HepG2 (cell line): ENCODE data around the gene CKLF. TPM values are rescaled to one million over a fixed set of nuclear protein-coding genes. Genes with fewer than 3 reads are reported as not detected.

Experiments
- ATAC-seq: fragments of 200-7000 bp; cut with Tn5 transposase; 3 replicates; pipeline ENCODE4 v1.9.1; 2020; ENCODE audit warnings: mild to moderate bottlenecking, moderate library complexity
- BruUV-seq: library from RNA; stranded (reverse); fragments of 400-500 nt; replicated peaks from 2 replicates; lab custom pipeline; 2021; lab: Mats Ljungman, UMichigan
- CTCF ChIA-PET: fragments of 300-600 bp; formaldehyde crosslinking; extraction: SDS; loops from one replicate; lab custom pipeline; 2021; ENCODE audit warnings: low total read pairs, inconsistent platforms, low intra/inter-chr PET ratio; lab: Yijun Ruan, JAX
- POLR2A ChIA-PET: fragments of 350-600 bp; sonication (Branson Sonifier 250); formaldehyde crosslinking; loops from one replicate; lab custom pipeline; 2020; ENCODE audit warnings: antibody characterized with exemption, inconsistent platforms; lab: Yijun Ruan, JAX
- DNase-seq: peaks from one replicate; pipeline ENCODE4 v3.0.0-alpha.2; 2015; ENCODE audit warnings: low spot score
- FAIRE-seq: peaks from 3 replicates; lab custom pipeline; 2011; peaks lifted over from hg19 to GRCh38; lab: Jason Lieb, UNC
- H2AFZ ChIP-seq: one replicate; pipeline ENCODE4 v1.6.1; 2011; ENCODE audit warnings: low read length, inconsistent platforms
- H3K27ac ChIP-seq: fragments of 300-600 bp; 3 replicates; pipeline ENCODE4 v1.8.0; 2011; ENCODE audit warnings: mixed run types, mild to moderate bottlenecking, mixed read lengths, low read length, inconsistent platforms; ENCODE audit not compliant: insufficient read depth; ENCODE audit errors: extremely low read length
- H3K27me3 ChIP-seq, 2 experiments: fragments of 200-600 bp in 1 of 2; 2 replicates in 1 of 2; 3 replicates in 1 of 2; pipeline versions ENCODE4 v1.6.0 to v1.8.0; 2011; ENCODE audit warnings: low read length in 2 of 2, mild to moderate bottlenecking in 2 of 2, moderate library complexity in 2 of 2, inconsistent platforms in 1 of 2; ENCODE audit not compliant: insufficient read depth in 2 of 2, control insufficient read depth in 1 of 2
- H3K36me3 ChIP-seq, 2 experiments: fragments of 200-600 bp in 1 of 2; replicated peaks in 1 of 2; 2 replicates in 1 of 2; 3 replicates in 1 of 2; pipeline versions ENCODE4 v1.5.1 to v1.8.0; 2011; ENCODE audit warnings: low read length in 2 of 2, inconsistent platforms in 1 of 2; ENCODE audit not compliant: insufficient read depth in 2 of 2, control insufficient read depth in 1 of 2
- H3K4me1 ChIP-seq: 2 replicates; pipeline ENCODE4 v1.5.1; 2012; ENCODE audit warnings: low read length, inconsistent platforms; ENCODE audit not compliant: insufficient read depth
- H3K4me2 ChIP-seq: 2 replicates; pipeline ENCODE4 v1.6.0; 2011; ENCODE audit warnings: low read depth, low read length, inconsistent platforms
- H3K4me3 ChIP-seq, 3 experiments: fragments of 200-600 bp in 1 of 3; sonication (generic), shearing (Covaris generic) in 1 of 3; replicated peaks in 1 of 3; 2 replicates each; pipeline ENCODE4 v1.5.1; 2011 to 2016; ENCODE audit warnings: low read length in 3 of 3, inconsistent platforms in 2 of 3, low read depth in 2 of 3, mild to moderate bottlenecking in 2 of 3, control low read depth in 1 of 3, mixed read lengths in 1 of 3; ENCODE audit not compliant: insufficient read depth in 1 of 3
- H3K79me2 ChIP-seq: one replicate; pipeline ENCODE4 v1.6.1; 2011; ENCODE audit warnings: low read length, inconsistent platforms; ENCODE audit not compliant: insufficient read depth
- H3K9ac ChIP-seq: 2 replicates; pipeline ENCODE4 v1.6.0; 2011; ENCODE audit warnings: mild to moderate bottlenecking, low read depth, low read length, inconsistent platforms; ENCODE audit not compliant: insufficient read depth
- H3K9me3 ChIP-seq: 2 replicates; pipeline ENCODE4 v1.5.1; 2012; ENCODE audit warnings: mild to moderate bottlenecking, low read length
- H4K20me1 ChIP-seq: 2 replicates; pipeline ENCODE4 v1.6.0; 2011; ENCODE audit warnings: inconsistent platforms, mild to moderate bottlenecking, low read length, moderate library complexity; ENCODE audit not compliant: insufficient read depth
- AFF4 ChIP-seq: sonication (generic); formaldehyde crosslinking; IDR thresholded peaks from 2 replicates; pipeline ENCODE4 v1.4.0; 2020; ENCODE audit warnings: missing genetic modification reagents
- DPF2 ChIP-seq: sonication (generic); formaldehyde crosslinking; IDR thresholded peaks from 2 replicates; pipeline ENCODE4 v1.4.0; 2020; ENCODE audit warnings: mild to moderate bottlenecking, low read depth, missing genetic modification reagents, borderline replicate concordance
- GZF1 ChIP-seq: sonication (generic); formaldehyde crosslinking; IDR thresholded peaks from 2 replicates; pipeline ENCODE4 v1.5.1; 2020; ENCODE audit warnings: mild to moderate bottlenecking, missing genetic modification reagents
- HIC2 ChIP-seq: sonication (generic); formaldehyde crosslinking; IDR thresholded peaks from 2 replicates; pipeline ENCODE4 v1.9.0; 2022; ENCODE audit warnings: low read depth, missing genetic modification reagents
- KDM1A ChIP-seq: IDR thresholded peaks from 2 replicates; pipeline ENCODE4 v1.6.1; 2016; ENCODE audit warnings: missing compliant biosample characterization
- MZF1 ChIP-seq: sonication (generic); formaldehyde crosslinking; IDR thresholded peaks from 2 replicates; pipeline ENCODE4 v1.8.1; 2023; ENCODE audit warnings: mild to moderate bottlenecking, missing genetic modification reagents, borderline replicate concordance
- NPAS2 ChIP-seq: sonication (generic); formaldehyde crosslinking; IDR thresholded peaks from 2 replicates; pipeline ENCODE4 v1.8.0; 2022; ENCODE audit warnings: mild to moderate bottlenecking, missing genetic modification reagents, borderline replicate concordance
- RFXANK ChIP-seq: IDR thresholded peaks from 2 replicates; pipeline ENCODE4 v1.6.1; 2016
- TEF ChIP-seq: sonication (generic); formaldehyde crosslinking; IDR thresholded peaks from 2 replicates; pipeline ENCODE4 v1.5.0; 2020; ENCODE audit warnings: missing genetic modification reagents
- XBP1 ChIP-seq: sonication (generic); formaldehyde crosslinking; IDR thresholded peaks from 2 replicates; pipeline ENCODE4 v1.5.0; 2020; ENCODE audit warnings: missing genetic modification reagents
- ZFP37 ChIP-seq: sonication (generic); formaldehyde crosslinking; IDR thresholded peaks from 2 replicates; pipeline ENCODE4 v1.4.0; 2020; ENCODE audit warnings: missing genetic modification reagents, borderline replicate concordance
- ZFP41 ChIP-seq: sonication (generic); formaldehyde crosslinking; IDR thresholded peaks from 2 replicates; pipeline ENCODE4 v1.4.0; 2020; ENCODE audit warnings: mild to moderate bottlenecking, missing genetic modification reagents, borderline replicate concordance
- ZKSCAN5 ChIP-seq: sonication (generic); formaldehyde crosslinking; IDR thresholded peaks from 2 replicates; pipeline ENCODE4 v1.5.1; 2020; ENCODE audit warnings: mild to moderate bottlenecking, missing genetic modification reagents
- ZNF124 ChIP-seq: sonication (generic); formaldehyde crosslinking; IDR thresholded peaks from 2 replicates; pipeline ENCODE4 v1.4.0; 2020; ENCODE audit warnings: missing genetic modification reagents
- ZNF777 ChIP-seq: sonication (generic); formaldehyde crosslinking; IDR thresholded peaks from 2 replicates; pipeline ENCODE4 v1.4.0; 2020; ENCODE audit warnings: missing genetic modification reagents
- WGBS: methylation state at CpG from one replicate; pipeline ENCODE4 v1.1.6; 2017; ENCODE audit warnings: low lambda C conversion rate; 5-methylcytosine and 5-hydroxymethylcytosine counted together
- in situ Hi-C: cut with HindIII; loops from 2 replicates; pipeline ENCODE4 v1.10.0; 2017; ENCODE audit warnings: low pct_unique_long_range_greater_than_20kb; ENCODE audit not compliant: extremely low pct_ligation_motif_present
- intact Hi-C: fragments of 100-400 bp; cut with micrococcal nuclease; formaldehyde crosslinking; loops from one replicate; pipeline ENCODE4 v1.10.0; 2022; ENCODE audit not compliant: unreplicated experiment
- polyA plus RNA-seq, 8 experiments: library from polyadenylated mRNA; depleted of rRNA in 3 of 8; stranded (reverse) in 7 of 8; unstranded in 1 of 8; fragments of >200 nt; fragmentation: Illumina TruSeq in 4 of 8; extraction: Trizol in 4 of 8; gene quantifications; 2 replicates each; pipeline versions ENCODE4 v1.2.1 to v1.2.3, GENCODE V29; 2011 to 2016; ENCODE audit warnings: low read depth in 4 of 8, missing spikeins in 1 of 8, mixed read lengths in 1 of 8; ENCODE audit not compliant: insufficient read depth in 1 of 8
- total RNA-seq, 5 experiments: library from RNA; depleted of rRNA; stranded (reverse); fragments of >200 nt; fragmentation: Illumina TruSeq; extraction: Trizol; gene quantifications; 2 replicates each; pipeline ENCODE4 v1.2.3, GENCODE V29; 2016; ENCODE audit warnings: low read depth in 1 of 5

CKLF gene
- total and polyA plus RNA-seq, 2 of the 13 experiments (the other 11 are each of a cell fraction or from before 2014, with no cell fraction given), result 120 to 167 TPM

DNA sequence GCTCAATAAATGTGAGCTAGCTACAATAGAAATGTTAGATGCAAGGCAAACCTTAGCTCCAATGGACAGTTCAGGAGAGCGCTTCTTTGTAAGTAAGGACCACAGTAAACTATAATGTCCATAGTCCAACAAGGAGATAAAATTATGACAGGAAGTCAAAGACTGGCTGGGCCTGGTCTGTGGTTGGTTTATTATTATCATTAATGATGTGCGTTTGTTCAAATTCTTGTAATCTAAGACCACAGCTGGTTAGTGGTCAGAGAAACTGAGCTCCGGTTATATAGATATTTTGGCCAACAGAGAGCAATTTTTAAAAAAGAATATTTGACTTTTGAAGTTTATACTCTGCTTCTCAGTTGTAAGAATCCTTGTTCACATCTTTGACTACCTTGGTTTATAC lies 22.2 kb downstream of the CKLF start:
- in situ Hi-C loops, result no loop called here
- WGBS, result 69% methylated on average over 3 of the region's 3 CpGs
- CTCF ChIA-PET, result no interaction called here

DNA sequence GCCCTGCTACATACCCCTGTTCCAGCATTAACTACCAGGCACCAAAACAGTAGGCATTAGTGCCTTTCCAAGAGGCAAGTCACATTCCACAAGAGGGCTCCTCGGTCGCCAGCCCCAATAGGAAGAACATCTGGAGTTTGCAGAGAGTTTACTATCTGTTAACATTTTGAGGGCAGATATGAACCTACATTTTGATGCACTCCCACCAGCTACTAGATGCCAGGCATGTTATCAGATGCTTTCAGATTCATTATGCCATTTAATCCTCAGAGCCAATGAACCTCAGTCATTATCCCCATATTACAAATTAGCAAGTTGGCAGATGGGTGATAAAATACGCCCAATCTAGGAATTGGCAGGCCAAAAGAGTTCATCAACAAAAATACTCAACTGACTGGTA lies 22.7 kb downstream of the CKLF start:
- no peak overlapping the region for H3K9ac ChIP-seq
- WGBS, result 62% methylated on average over 3 of the region's 3 CpGs
- H3K27me3 ChIP-seq, result peaks cover 0 to 14% of the 10 kb centered on the region in 2 experiments; a peak in 2 of 5 replicates
- no peak overlapping the region for H3K4me2 ChIP-seq
- H4K20me1 ChIP-seq, result no peaks in the 10 kb centered on the region
- H3K36me3 ChIP-seq, result no peaks in the 10 kb centered on the region
- no peaks in the 10 kb centered on the region for H3K79me2 ChIP-seq
- no peak overlapping the region for H2AFZ ChIP-seq
- no peaks in the 10 kb centered on the region for H3K4me1 ChIP-seq
- FAIRE-seq, result no peak
- TF ChIP-seq TEF (CRISPR knock-in tag), result no peak
- no peak for TF ChIP-seq GZF1 (CRISPR knock-in tag)
- TF ChIP-seq NPAS2 (CRISPR knock-in tag), result no peak
- no peak for TF ChIP-seq ZKSCAN5
- TF ChIP-seq KDM1A (CRISPR knock-in tag), result no peak
- TF ChIP-seq AFF4, result no peak
- TF ChIP-seq HIC2 (CRISPR knock-in tag), result no peak
- no peak for TF ChIP-seq ZNF777 (CRISPR knock-in tag)
- no peak for TF ChIP-seq RFXANK (CRISPR knock-in tag)
- no peak for TF ChIP-seq ZNF124 (CRISPR knock-in tag)
- no peak for TF ChIP-seq XBP1 (CRISPR knock-in tag)
- TF ChIP-seq ZFP37 (CRISPR knock-in tag), result no peak
- no peak for TF ChIP-seq DPF2
- no peak overlapping the region for H3K4me3 ChIP-seq
- intact Hi-C loops (no loop called here), in situ Hi-C loops (no loop called here)
- DNase-seq, result no peak
- no peaks in the 10 kb centered on the region for H3K9me3 ChIP-seq
- ChIA-PET POLR2A (no interaction called here), CTCF (no interaction called here)
- no peak overlapping the region for H3K27ac ChIP-seq
- ATAC-seq, result no peak
- no TSS peak for BruUV-seq

More for the DNA sequence above, 22.2 kb downstream of the CKLF start:
- peaks cover 0 to 14% of the 10 kb centered on the region in 2 experiments; a peak in 2 of 5 replicates for H3K27me3 ChIP-seq
- intact Hi-C loops, result no loop called here
- DNase-seq (no peak), FAIRE-seq (no peak), ATAC-seq (no peak)
- no peak overlapping the region for H3K4me3 ChIP-seq
- POLR2A ChIA-PET, result no interaction called here
- H3K4me2 ChIP-seq, result no peak overlapping the region
- no peak overlapping the region for H2AFZ ChIP-seq
- TF ChIP-seq ZFP41 (CRISPR knock-in tag) (no peak), MZF1 (no peak)
- H3K9me3 ChIP-seq, result no peaks in the 10 kb centered on the region
- no peak overlapping the region for H3K9ac ChIP-seq
- H3K27ac ChIP-seq, result no peak overlapping the region
- no peaks in the 10 kb centered on the region for H4K20me1 ChIP-seq
- no TSS peak for BruUV-seq
- H3K4me1 ChIP-seq, result no peaks in the 10 kb centered on the region
- H3K79me2 ChIP-seq, result no peaks in the 10 kb centered on the region
- no peaks in the 10 kb centered on the region for H3K36me3 ChIP-seq
